SK-N-MC (cell line): ENCODE measurements around the gene DAD1.
"Not testable (repeated sequence)": the region's sequence is repeated elsewhere in the genome, so short reads cannot be mapped to it uniquely, and the experiment has no call there.

Experiments used
- EZH2 ChIP-seq: fragments of 200-600 bp; sonication (generic); IDR thresholded peaks from one replicate; pipeline ENCODE4 v1.6.1; 2017; ENCODE audit warnings: antibody characterized with exemption
- FOXP2 ChIP-seq: optimal IDR thresholded peaks from 2 replicates; pipeline ENCODE3; 2011; ENCODE audit warnings: mild to moderate bottlenecking, moderate library complexity; ENCODE audit not compliant: insufficient read depth; ENCODE audit errors: extremely low read length, control extremely low read depth
- POLR2AphosphoS5 ChIP-seq: IDR thresholded peaks from 2 replicates; pipeline ENCODE4 v1.6.1; 2012; ENCODE audit warnings: mild to moderate bottlenecking, low read depth, low read length, borderline replicate concordance

GRCh38 chr14:22543570-22544357 lies 45.3 kb downstream of the DAD1 start:
- not testable (repeated sequence) for TF ChIP-seq EZH2, POLR2AphosphoS5, FOXP2
